GM19043 (cell line): ENCODE results near the gene ZNF780B.
A peak's percentile ranks its signal among the peaks of the same experiment; 100 is the strongest.
"Not testable (repeated sequence)": the region's sequence is repeated elsewhere in the genome, so short reads cannot be mapped to it uniquely, and the experiment has no call there.

ENCODE experiments used
- ATAC-seq: cut with Tn5 transposase; IDR thresholded peaks from one replicate; pipeline ENCODE4 v1.9.1; 2021; ENCODE audit warnings: low read depth; ENCODE audit not compliant: unreplicated experiment

The ZNF780B gene

GRCh38 chr19:40041718-40042117, 14.3 kb downstream of the ZNF780B start:
- ATAC-seq: not testable (repeated sequence)

- ATAC-seq: not testable (repeated sequence)
Observed at GRCh38 chr19:40038047-40038446, 18.0 kb downstream of the ZNF780B start.

GRCh38 chr19:40035996-40036395, 20.0 kb downstream of the ZNF780B start:
- ATAC-seq: no peak

GRCh38 chr19:40033989-40034560, 22.0 kb downstream of the ZNF780B start:
- no peak for ATAC-seq

- no peak for ATAC-seq
Observed at GRCh38 chr19:40026597-40026970, 29.4 kb downstream of the ZNF780B start.

- ATAC-seq: no peak
Observed at GRCh38 chr19:40025938-40026596, 30.0 kb downstream of the ZNF780B start.

- no peak for ATAC-seq
Observed at GRCh38 chr19:40023969-40024368, 32.1 kb downstream of the ZNF780B start.

GRCh38 chr19:40013991-40014390, 42.0 kb downstream of the ZNF780B start:
- ATAC-seq: no peak

GRCh38 chr19:40009674-40010073, 46.4 kb downstream of the ZNF780B start:
- no peak for ATAC-seq

- ATAC-seq: no peak
Observed at GRCh38 chr19:40006273-40006691, 49.7 kb downstream of the ZNF780B start.

GRCh38 chr19:40005691-40006272, 50.2 kb downstream of the ZNF780B start:
- no peak for ATAC-seq

GRCh38 chr19:39998501-39998900, 57.5 kb downstream of the ZNF780B start:
- no peak for ATAC-seq

- no peak for ATAC-seq
Observed at GRCh38 chr19:39997638-39998216, 58.3 kb downstream of the ZNF780B start.

- ATAC-seq: peak; percentile 80
Observed at GRCh38 chr19:39996811-39997637, 59.0 kb downstream of the ZNF780B start, which contains the start of gene ZNF546. Gene ZNF546, plus strand, starts transcription at chr19:39997060. Its CDS starts 1,267 bp downstream, at chr19:39998327.

GRCh38 chr19:39996218-39996810, 59.7 kb downstream of the ZNF780B start:
- peak; percentile 21 for ATAC-seq

- no peak for ATAC-seq
Observed at GRCh38 chr19:39995794-39996193, 60.2 kb downstream of the ZNF780B start.

- no peak for ATAC-seq
Observed at GRCh38 chr19:39994361-39994760, 61.7 kb downstream of the ZNF780B start.

GRCh38 chr19:39993605-39994004, 62.4 kb downstream of the ZNF780B start:
- ATAC-seq: no peak

GRCh38 chr19:39987596-39987995, 68.4 kb downstream of the ZNF780B start:
- no peak for ATAC-seq

GRCh38 chr19:39987167-39987566, 68.9 kb downstream of the ZNF780B start:
- ATAC-seq: no peak
